HG03066 (cell line): ENCODE results near the gene SOCS4.
"Not testable (repeated sequence)": the region's sequence is repeated elsewhere in the genome, so short reads cannot be mapped to it uniquely, and the experiment has no call there.

Experiments used
- ATAC-seq: cut with Tn5 transposase; IDR thresholded peaks from one replicate; pipeline ENCODE4 v1.9.1; 2021; ENCODE audit warnings: low read depth; ENCODE audit not compliant: unreplicated experiment

The SOCS4 gene

GRCh38 chr14:55051423-55052268 is 24.6 kb downstream of the SOCS4 start, which contains the start of gene MAPK1IP1L:
MAPK1IP1L (plus strand) TSS chr14:55051647; CDS start chr14:55061684, 10,037 bp downstream.
- peak; percentile 60 for ATAC-seq

- no peak for ATAC-seq
Observed at GRCh38 chr14:55052269-55052930, 25.4 kb downstream of the SOCS4 start.

GRCh38 chr14:55053018-55053417 is 26.0 kb downstream of the SOCS4 start:
- ATAC-seq: no peak

- no peak for ATAC-seq
Observed at GRCh38 chr14:55053500-55053899, 26.5 kb downstream of the SOCS4 start.

- ATAC-seq: no peak
Observed at GRCh38 chr14:55054098-55054497, 27.1 kb downstream of the SOCS4 start.

GRCh38 chr14:55057919-55058318 is 30.9 kb downstream of the SOCS4 start:
- no peak for ATAC-seq

GRCh38 chr14:55059333-55059732 is 32.3 kb downstream of the SOCS4 start:
- no peak for ATAC-seq

GRCh38 chr14:55062517-55063351 is 35.7 kb downstream of the SOCS4 start:
- no peak for ATAC-seq

GRCh38 chr14:55064896-55065295 is 37.9 kb downstream of the SOCS4 start:
- not testable (repeated sequence) for ATAC-seq

GRCh38 chr14:55065411-55065810 is 38.4 kb downstream of the SOCS4 start:
- no peak for ATAC-seq

- ATAC-seq: no peak
Observed at GRCh38 chr14:55066223-55066622, 39.2 kb downstream of the SOCS4 start.

GRCh38 chr14:55070981-55071411 is 44.0 kb downstream of the SOCS4 start:
- ATAC-seq: no peak

GRCh38 chr14:55071870-55072640 is 45.0 kb downstream of the SOCS4 start:
- ATAC-seq: peak; percentile 42

GRCh38 chr14:55073856-55074255 is 46.8 kb downstream of the SOCS4 start:
- ATAC-seq: no peak

GRCh38 chr14:55074662-55075061 is 47.6 kb downstream of the SOCS4 start:
- ATAC-seq: peak; percentile 44

GRCh38 chr14:55075628-55076175 is 48.7 kb downstream of the SOCS4 start:
- no peak for ATAC-seq

- no peak for ATAC-seq
Observed at GRCh38 chr14:55077170-55078151, 50.4 kb downstream of the SOCS4 start.

- not testable (repeated sequence) for ATAC-seq
Observed at GRCh38 chr14:55079961-55080360, 52.9 kb downstream of the SOCS4 start.
